Umbilical cord (tissue), 2 donors: ENCODE data around the gene ALAS1. TPM values are rescaled to one million over a fixed set of nuclear protein-coding genes. Genes with fewer than 3 reads are reported as not detected.

ENCODE experiments used
- DNase-seq: peaks from one replicate; pipeline ENCODE4 v3.0.0-alpha.2; 2015; ENCODE audit warnings: low spot score
- total RNA-seq: library from RNA; depleted of rRNA; stranded (reverse); fragments of >200 nt; gene quantifications from one replicate; pipeline ENCODE4 v1.2.3, GENCODE V29; 2014; ENCODE audit warnings: low replicate concordance; ENCODE audit not compliant: insufficient read depth

ALAS1 gene
- total RNA-seq, 1 donor from 2014 or later, result 22.4 TPM

- no peak for DNase-seq
These were observed 966 bp downstream of the ALAS1 start for GRCh38 chr3:52198643-52199608.

DNA sequence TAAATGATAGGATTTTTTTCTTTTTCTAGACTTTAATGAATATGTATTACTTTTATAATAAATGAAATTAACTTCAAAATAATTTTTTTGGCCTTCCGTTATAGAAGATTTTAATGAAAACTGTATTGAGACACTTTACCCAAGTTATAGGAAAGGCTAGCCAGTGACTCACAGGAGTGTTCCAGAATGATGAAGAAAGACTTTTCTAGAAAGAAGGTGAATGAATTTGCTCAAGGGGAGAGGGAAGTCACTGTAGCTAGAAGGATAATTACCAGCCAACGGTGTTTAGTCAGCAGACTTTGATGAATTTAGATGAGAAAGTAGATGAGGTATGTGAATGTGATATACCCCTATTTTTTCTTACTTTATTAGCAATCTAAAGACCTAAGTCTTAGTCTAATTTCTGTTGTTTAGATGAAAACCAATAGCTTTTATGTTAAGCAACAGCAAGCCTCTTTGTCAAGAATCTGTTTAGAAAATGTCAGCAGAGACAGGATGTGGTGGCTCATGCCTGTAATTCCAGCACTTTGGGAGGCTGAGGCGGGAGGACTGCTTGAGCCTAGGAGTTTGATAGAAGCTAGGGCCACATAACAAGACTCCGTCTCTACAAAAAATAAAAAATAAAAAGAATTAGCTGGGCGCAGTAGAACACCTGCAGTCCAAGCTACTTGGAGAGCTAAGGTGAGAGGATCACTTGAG is 3.2 kb downstream of the ALAS1 start:
- no peak for DNase-seq

DNA sequence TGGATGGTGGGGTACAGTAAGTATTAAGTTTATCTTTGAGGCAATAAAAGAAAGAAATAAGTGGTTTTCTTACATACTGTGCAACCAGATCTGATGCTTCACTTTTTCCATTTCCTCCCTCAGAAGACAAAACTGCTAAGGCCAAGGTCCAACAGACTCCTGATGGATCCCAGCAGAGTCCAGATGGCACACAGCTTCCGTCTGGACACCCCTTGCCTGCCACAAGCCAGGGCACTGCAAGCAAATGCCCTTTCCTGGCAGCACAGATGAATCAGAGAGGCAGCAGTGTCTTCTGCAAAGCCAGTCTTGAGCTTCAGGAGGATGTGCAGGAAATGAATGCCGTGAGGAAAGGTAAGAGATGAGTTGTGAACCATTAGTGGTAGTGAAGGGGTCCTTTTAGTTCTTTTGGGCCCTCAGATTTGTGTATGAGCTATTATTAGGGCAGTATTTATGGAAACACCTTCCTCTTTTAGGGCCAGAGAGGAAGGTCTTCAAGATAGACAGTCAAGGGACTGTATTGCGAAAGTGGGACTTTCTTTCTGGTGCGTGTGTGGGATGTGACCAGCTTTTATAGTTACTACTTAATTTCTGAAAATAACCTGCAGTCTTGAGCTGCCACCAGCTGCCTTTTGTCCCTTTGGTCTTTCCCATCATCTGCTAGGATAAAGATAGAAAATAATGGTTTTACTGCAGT is 4.6 kb downstream of the ALAS1 start:
- peak; percentile 24 for DNase-seq

GRCh38 chr3:52203701-52204100 is 5.7 kb downstream of the ALAS1 start:
- DNase-seq, result no peak

DNA sequence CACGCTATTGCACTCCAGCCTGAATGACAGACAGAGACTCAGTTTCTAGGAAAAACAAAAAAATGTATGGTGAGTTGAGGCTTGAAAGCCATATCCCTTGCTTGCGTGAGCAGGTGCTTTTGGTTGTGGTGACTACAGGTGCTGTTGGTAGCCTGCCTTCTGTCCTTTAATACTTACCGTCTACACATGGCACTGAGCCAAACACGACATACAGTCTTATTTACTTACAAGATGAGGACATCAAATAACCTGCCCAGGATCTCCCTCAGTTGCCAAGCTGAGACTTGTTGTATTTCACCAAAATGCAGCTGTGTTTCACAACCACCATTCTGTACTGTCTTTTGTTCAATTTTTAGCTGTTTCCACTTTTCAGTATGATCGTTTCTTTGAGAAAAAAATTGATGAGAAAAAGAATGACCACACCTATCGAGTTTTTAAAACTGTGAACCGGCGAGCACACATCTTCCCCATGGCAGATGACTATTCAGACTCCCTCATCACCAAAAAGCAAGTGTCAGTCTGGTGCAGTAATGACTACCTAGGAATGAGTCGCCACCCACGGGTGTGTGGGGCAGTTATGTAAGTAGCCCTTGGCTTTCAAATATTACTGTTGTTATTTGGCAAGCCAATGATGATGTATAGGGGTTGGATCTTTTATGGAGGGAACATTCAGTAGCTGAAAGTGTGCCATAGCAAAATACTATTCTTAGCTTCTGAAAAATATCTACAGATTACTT is 6.5 kb downstream of the ALAS1 start:
- DNase-seq, result no peak

DNA sequence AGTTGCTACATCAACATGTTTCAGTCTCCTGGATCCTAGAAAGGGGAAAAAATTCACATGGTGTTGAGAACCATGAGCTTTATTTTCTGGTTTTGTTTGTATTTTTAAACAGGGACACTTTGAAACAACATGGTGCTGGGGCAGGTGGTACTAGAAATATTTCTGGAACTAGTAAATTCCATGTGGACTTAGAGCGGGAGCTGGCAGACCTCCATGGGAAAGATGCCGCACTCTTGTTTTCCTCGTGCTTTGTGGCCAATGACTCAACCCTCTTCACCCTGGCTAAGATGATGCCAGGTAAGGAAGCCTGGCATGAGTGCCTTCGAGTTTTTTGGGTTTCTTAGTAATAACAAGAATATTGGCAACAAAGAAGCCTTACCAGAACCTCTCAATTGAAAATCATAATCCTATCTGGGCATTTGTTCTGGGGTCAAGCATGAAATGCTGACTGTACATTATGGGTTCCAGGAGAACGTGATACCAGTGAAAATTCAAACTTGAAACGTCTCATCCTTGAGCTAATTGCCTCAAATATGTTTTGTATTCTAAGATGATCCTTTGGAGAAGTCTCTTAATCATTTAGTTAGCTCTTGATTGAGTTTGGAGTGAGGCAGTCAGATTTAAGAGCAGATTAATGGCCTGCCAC is 7.9 kb downstream of the ALAS1 start:
- no peak for DNase-seq

DNA sequence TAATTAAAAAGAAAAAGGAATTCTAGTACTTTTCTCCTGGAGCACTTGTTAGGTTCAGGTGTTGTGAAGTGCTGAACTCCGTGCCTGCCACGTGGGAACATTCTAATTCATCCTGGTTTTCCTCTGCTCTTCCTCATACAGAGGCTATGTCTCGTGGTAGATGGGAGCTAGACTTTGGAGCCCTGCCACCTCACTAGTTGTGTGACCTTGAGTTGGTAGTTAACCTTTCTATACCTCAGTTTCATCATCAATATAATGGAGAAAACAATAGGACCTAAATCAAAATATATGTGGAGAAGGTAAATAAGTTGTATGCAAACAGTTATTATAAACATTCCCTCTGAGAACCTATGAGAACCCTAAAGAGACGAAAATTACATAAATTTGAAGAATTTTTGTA is 10.6 kb downstream of the ALAS1 start:
- DNase-seq, result no peak

DNA sequence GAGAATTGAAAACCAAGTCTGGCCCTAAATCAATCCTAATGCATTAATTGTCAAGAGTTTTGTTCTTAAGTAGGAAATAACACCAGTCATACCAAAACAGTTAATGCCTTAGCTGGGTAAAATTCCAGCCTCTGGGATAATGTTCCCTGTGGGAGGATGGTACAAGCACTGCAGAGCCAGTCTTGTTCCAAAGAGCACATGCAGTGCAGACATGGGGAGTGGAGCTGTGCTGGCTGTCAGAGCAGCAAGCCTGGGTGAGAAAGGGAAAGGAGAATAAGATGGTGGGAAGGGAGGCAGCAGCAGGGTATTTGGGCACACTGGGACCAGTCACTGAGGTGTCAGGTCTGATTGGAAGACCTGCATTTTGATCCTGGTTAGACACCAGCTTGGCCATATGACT is 12.1 kb downstream of the ALAS1 start:
- no peak for DNase-seq

- no peak for DNase-seq
These were observed 12.6 kb downstream of the ALAS1 start for GRCh38 chr3:52210550-52211046.

DNA sequence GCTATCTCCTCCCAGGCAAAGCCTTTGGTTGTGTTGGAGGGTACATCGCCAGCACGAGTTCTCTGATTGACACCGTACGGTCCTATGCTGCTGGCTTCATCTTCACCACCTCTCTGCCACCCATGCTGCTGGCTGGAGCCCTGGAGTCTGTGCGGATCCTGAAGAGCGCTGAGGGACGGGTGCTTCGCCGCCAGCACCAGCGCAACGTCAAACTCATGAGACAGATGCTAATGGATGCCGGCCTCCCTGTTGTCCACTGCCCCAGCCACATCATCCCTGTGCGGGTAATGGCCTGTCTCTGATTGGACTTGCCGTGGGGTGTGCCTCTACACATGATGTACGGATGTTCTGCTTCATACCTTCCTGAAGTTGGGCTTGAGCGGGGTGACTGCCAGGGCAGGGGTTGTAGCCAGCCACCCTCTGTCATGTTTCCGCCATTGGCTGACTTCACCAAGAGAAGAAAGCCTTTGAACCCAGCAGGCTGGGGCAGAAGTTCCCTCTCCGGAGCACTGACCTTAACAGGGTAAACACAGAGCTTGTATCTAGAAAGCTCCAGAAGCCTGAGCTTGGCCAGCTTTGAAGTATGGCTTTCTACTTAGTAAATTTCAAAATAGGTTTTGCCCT is 13.4 kb downstream of the ALAS1 start:
- no peak for DNase-seq

DNA sequence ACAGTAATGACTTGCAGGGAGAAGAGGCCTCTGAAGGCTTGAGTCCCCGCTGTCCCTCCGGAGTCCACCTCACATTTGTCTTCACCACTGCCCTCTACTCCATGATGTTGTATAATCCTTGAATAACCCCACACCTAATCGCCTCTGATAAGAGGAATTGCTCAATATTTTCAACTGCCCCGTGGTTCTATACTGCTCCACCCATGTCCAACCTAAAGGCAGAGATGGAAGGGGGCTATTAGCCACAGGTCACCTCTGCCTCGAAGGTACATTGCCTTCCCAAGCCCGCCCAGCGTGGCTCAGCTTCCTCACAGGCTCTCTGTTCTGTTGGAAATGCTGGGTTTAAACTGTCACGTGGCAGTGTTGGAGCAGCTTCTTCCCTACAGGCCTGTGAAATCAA is 15.0 kb downstream of the ALAS1 start:
- DNase-seq, result no peak

DNA sequence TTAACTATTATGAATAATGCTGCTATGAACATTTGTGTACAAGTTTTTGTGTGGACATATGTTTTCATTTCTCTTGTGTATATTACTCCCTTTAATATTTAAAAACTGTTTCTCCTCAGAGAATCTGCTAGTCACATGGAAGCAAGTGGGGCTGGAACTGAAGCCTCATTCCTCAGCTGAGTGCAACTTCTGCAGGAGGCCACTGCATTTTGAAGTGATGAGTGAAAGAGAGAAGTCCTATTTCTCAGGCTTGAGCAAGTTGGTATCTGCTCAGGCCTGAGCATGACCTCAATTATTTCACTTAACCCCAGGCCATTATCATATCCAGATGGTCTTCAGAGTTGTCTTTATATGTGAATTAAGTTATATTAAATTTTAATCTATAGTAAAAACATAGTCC is 15.9 kb downstream of the ALAS1 start:
- no peak for DNase-seq

DNA sequence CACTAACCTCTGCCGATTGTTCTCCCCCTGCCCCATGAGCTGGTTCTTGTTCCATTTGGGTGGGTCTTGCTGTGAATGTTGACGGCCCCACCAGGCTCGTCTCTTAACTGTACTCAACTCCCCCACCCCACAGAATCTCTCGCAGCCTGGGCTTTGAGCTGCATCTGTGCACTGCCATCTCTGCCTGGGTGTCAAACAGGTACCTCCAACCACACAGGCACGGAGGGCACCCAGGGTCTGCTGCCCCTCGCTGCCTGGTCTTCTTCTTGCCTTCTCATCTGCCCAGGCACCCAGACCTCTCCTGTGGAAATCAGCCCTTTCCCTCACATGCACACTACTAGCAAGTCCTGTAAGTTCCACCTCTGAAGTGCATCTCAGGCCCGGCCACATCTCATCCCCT is 17.4 kb downstream of the ALAS1 start:
- no peak for DNase-seq

GRCh38 chr3:52216585-52217408 is 18.8 kb downstream of the ALAS1 start:
- DNase-seq, result peak; percentile 63

DNA sequence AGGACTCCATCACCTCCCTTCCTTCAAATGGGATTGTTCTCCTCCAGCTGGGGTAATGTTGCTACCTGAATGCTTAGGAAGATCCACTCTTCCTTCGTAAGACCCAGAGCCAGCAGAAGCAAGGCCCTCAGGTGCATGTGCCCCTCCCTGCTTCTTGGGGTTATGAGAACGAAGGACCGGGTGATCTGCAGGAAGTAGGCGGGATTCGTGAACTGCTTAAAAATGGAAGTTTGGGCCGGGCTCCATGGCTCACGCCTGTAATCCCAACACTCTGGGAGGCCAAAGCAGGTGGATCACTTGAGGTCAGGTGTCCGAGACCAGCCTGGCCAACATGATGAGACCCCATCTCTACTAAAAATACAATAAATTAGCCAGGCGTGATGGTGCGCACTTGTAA is 19.4 kb downstream of the ALAS1 start:
- no peak for DNase-seq

- no peak for DNase-seq
These were observed 20.1 kb downstream of the ALAS1 start for GRCh38 chr3:52218026-52218425.

- no peak for DNase-seq
These were observed 20.5 kb downstream of the ALAS1 start for GRCh38 chr3:52218454-52218853.

DNA sequence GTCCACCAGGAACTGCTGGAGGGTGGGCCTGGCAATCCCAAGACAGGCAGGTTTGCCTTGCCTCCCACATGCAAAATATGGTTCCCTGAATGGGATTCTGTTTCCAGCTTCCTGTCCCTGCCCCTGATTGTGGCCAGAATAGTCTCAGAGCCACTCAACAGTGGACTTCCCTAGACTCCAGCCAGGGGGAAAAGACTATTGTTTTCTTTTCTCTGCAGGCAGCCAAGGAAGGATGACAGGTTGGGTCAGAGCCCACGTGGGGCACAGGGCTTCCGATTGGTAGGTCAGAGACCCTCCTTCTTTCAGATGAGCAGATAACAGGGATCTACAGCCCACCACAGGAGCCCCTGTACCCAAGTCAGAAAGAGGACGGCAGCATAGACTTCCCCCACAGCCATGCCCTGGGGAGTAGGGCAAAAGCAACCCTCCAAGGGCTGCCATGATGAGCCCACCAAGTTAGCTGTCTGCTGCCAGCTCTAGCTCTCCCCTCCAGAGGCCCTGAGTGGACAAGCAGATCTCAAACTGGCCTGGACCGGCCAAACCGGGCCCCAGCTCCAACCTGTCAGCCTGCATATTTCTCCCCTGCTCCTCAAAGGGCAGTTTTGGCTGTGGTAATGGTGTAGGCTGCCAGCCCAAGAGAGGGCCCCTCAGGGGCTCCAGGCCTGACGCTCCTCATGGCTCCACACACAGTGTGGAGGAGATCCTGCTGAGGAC is 21.1 kb downstream of the ALAS1 start:
- peak; percentile 61 for DNase-seq
